Subcutaneous abdominal adipose tissue (tissue), 5 donors: ENCODE measurements around the gene AP1M1.
"Not testable (repeated sequence)": the region's sequence is repeated elsewhere in the genome, so short reads cannot be mapped to it uniquely, and the experiment has no call there.

Source experiments
- H3K27ac ChIP-seq: one replicate; pipeline ENCODE4 v1.7.0; 2013; ENCODE audit warnings: low read depth, mild to moderate bottlenecking, inconsistent platforms, low read length, moderate library complexity
- H3K27me3 ChIP-seq, 5 donors: one replicate each; pipeline ENCODE4 v1.7.0; 2013; ENCODE audit warnings: low read length in 5 of 5, inconsistent platforms in 1 of 5; ENCODE audit not compliant: control insufficient read depth in 5 of 5, insufficient read depth in 4 of 5
- H3K36me3 ChIP-seq, 5 donors: one replicate each; pipeline ENCODE4 v1.7.0; 2013; ENCODE audit warnings: low read length in 5 of 5; ENCODE audit not compliant: control insufficient read depth in 5 of 5, insufficient read depth in 5 of 5
- H3K4me1 ChIP-seq, 5 donors: one replicate each; pipeline ENCODE4 v1.7.0; 2013; ENCODE audit warnings: low read length in 5 of 5, mild to moderate bottlenecking in 3 of 5, moderate library complexity in 1 of 5; ENCODE audit not compliant: control insufficient read depth in 5 of 5, insufficient read depth in 5 of 5
- H3K4me3 ChIP-seq, 5 donors: one replicate each; pipeline ENCODE4 v1.7.0; 2013; ENCODE audit warnings: low read length in 5 of 5, low read depth in 1 of 5
- H3K9ac ChIP-seq, 5 donors: one replicate each; pipeline ENCODE4 v1.7.0; 2013; ENCODE audit warnings: low read length in 5 of 5, mild to moderate bottlenecking in 4 of 5, moderate library complexity in 3 of 5
- H3K9me3 ChIP-seq, 5 donors: one replicate each; pipeline ENCODE4 v1.7.0; 2013; ENCODE audit warnings: low read length in 5 of 5; ENCODE audit not compliant: control insufficient read depth in 5 of 5
- donor health status: healthy.
- donor health status: healthy.
- donor health status: healthy.
- donor health status: healthy.
- donor health status: healthy.

AP1M1 gene

GRCh38 chr19:16272945-16273344 is 75.2 kb downstream of the AP1M1 start:
- no peaks in the 10 kb centered on the region for H3K9me3 ChIP-seq
- no peaks in the 10 kb centered on the region for H3K36me3 ChIP-seq
- peaks cover 3 to 11% (median 10%) of the 10 kb centered on the region in 5 donors for H3K4me1 ChIP-seq
- H3K4me3 ChIP-seq = no peak overlapping the region
- H3K27me3 ChIP-seq = no peaks in the 10 kb centered on the region
- no peak overlapping the region for H3K9ac ChIP-seq
- peak overlapping the region; percentile 57 for H3K27ac ChIP-seq

GRCh38 chr19:16274447-16274846 is 76.7 kb downstream of the AP1M1 start:
- Histone ChIP-seq H3K4me1 (peaks cover 3 to 14% (median 10%) of the 10 kb centered on the region in 5 donors), H3K9ac (no peak overlapping the region), H3K4me3 (no peak overlapping the region), H3K9me3 (no peaks in the 10 kb centered on the region), H3K36me3 (no peaks in the 10 kb centered on the region), H3K27me3 (no peaks in the 10 kb centered on the region), H3K27ac (no peak overlapping the region)

DNA sequence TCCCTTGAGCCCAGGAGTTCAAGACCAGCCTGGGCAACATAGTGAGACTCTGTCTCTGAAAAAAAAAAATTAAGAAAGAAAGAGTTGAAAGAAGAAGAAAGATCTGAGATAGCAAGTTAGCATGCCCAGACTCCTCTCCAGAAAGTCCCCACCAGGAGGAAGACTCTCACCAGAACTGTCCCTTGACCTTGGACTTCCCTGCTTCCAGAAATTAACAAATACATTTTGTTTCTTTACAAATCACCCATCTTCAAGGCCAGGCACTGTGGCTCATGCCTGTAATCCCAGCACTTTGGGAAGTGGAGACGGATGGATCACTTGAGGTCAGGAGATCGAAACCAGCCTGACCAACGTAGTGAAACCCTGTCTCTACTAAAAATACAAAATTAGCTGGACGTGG is 82.6 kb downstream of the AP1M1 start:
- H3K9ac ChIP-seq = no peak overlapping the region
- no peaks in the 10 kb centered on the region for H3K9me3 ChIP-seq
- no peak overlapping the region for H3K4me3 ChIP-seq
- H3K4me1 ChIP-seq = peaks cover 0 to 34% (median 25%) of the 10 kb centered on the region in 5 donors
- H3K36me3 ChIP-seq = no peaks in the 10 kb centered on the region
- no peak overlapping the region for H3K27ac ChIP-seq
- no peaks in the 10 kb centered on the region for H3K27me3 ChIP-seq

DNA sequence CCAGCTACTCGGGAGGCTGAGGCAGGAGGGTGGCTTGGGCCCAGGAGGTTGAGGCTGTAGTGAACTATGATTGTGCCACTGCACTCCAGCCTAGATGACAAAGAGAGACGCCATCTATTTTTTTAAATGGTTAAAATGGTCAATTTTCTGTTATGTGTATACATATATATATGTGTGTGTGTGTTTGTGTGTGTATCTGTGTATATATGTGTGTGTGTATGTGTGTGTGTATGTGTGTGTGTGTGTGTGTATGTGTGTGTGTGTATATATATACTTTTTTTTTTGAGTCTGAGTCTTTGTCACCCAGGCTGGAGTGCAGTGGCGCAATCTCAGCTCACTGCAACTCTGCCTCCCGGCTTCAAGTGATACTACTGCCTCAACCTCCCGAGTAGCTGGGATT is 84.0 kb downstream of the AP1M1 start:
- no peak overlapping the region for H3K4me3 ChIP-seq
- H3K36me3 ChIP-seq = no peaks in the 10 kb centered on the region
- H3K4me1 ChIP-seq = peaks cover 0 to 49% (median 33%) of the 10 kb centered on the region in 5 donors
- H3K9ac ChIP-seq = no peak overlapping the region
- no peaks in the 10 kb centered on the region for H3K27me3 ChIP-seq
- H3K9me3 ChIP-seq = no peaks in the 10 kb centered on the region
- H3K27ac ChIP-seq = no peak overlapping the region

- Histone ChIP-seq H3K9me3 (no peaks in the 10 kb centered on the region), H3K36me3 (no peaks in the 10 kb centered on the region), H3K9ac (peak overlapping the region; percentile 31 to 78 (median 60)), H3K4me1 (peaks cover 0 to 58% (median 38%) of the 10 kb centered on the region in 5 donors), H3K4me3 (peak overlapping the region in 4 of 5 donors; percentile 22 to 57 (median 49)), H3K27me3 (no peaks in the 10 kb centered on the region), H3K27ac (peak overlapping the region; percentile 90)
These were observed 85.7 kb downstream of the AP1M1 start for GRCh38 chr19:16283210-16284061.

DNA sequence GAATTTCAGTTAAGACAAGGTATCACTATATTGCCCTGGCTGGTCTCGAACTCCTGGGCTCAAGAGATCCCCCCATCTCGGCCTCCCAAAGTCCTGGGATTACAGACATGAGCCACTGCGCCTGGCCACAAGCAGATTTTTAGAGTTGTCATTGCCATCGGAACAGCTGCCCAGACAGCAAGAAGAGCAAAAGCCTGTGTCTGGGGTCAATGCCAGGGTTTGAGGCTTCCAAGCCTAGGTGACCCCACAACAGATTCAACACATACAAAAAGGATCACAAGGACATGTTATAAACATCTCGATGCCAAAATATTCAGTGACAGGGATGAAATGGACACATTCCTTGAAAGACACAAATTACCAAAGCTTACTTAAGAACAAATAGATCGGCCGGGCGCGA is 86.8 kb downstream of the AP1M1 start:
- Histone ChIP-seq H3K27me3 (no peaks in the 10 kb centered on the region), H3K27ac (peak overlapping the region; percentile 90), H3K9me3 (peaks cover 0 to 3% (median 0%) of the 10 kb centered on the region in 5 donors), H3K4me1 (peaks cover 0 to 56% (median 38%) of the 10 kb centered on the region in 5 donors), H3K36me3 (no peaks in the 10 kb centered on the region), H3K9ac (no peak overlapping the region), H3K4me3 (no peak overlapping the region)

- H3K27ac ChIP-seq = peak overlapping the region; percentile 90
- peaks cover 0 to 58% (median 38%) of the 10 kb centered on the region in 5 donors for H3K4me1 ChIP-seq
- not testable (repeated sequence) for H3K9me3 ChIP-seq
These were observed 87.4 kb downstream of the AP1M1 start for GRCh38 chr19:16285079-16285478.

DNA sequence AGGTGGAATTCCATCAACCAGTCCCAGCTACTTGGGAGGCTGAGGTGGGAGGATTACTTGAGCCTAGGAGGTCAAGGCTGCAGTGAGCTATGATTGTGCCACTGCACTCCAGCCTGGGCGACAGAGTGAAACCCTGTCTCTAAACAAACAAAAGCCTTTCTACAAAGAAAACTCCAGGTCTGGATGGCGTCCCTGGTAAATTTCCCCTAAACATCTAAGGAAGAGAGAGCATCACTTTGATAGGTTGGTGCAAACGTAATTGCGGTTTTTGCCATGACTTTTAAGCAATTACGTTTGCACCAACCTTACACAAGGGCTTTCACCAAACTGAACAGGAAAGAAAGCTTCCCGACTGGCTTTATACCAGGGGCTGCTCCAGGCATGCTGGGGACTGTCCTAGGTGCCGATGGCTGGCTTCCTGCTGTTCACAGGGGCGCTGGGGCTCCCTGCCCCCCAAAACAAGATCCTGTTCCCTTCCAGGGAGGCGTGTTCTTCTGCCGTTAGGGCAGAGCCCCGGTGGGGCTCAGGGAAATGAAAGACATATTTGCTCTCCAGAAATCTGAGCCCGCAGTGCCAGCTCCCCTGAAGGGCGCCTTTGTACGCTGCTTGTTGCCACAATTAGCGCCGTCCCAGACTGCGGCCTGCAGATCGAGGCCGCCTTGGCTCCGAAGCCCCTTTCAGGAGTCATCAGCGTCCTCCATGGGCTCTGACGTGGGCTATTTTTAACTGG is 88.2 kb downstream of the AP1M1 start:
- Histone ChIP-seq H3K36me3 (no peaks in the 10 kb centered on the region), H3K27ac (peak overlapping the region; percentile 90), H3K27me3 (no peaks in the 10 kb centered on the region), H3K9me3 (peaks cover 0 to 3% (median 0%) of the 10 kb centered on the region in 5 donors), H3K4me1 (peaks cover 0 to 65% (median 38%) of the 10 kb centered on the region in 5 donors), H3K9ac (peak overlapping the region in 2 of 5 donors; percentile 21 to 43), H3K4me3 (peak overlapping the region in 2 of 5 donors; percentile 4 to 17)

More at GRCh38 chr19:16285079-16285478, 87.4 kb downstream of the AP1M1 start:
- not testable (repeated sequence) for H3K36me3 ChIP-seq, H3K4me3 ChIP-seq, H3K9ac ChIP-seq, H3K27me3 ChIP-seq

- peaks cover 0 to 3% (median 0%) of the 10 kb centered on the region in 5 donors for H3K9me3 ChIP-seq
- no peaks in the 10 kb centered on the region for H3K27me3 ChIP-seq
- peaks cover 1 to 52% (median 28%) of the 10 kb centered on the region in 5 donors for H3K4me1 ChIP-seq
- H3K9ac ChIP-seq = no peak overlapping the region
- no peak overlapping the region for H3K27ac ChIP-seq
- no peak overlapping the region for H3K4me3 ChIP-seq
- H3K36me3 ChIP-seq = no peaks in the 10 kb centered on the region
These were observed 90.8 kb downstream of the AP1M1 start for GRCh38 chr19:16288544-16288943.

- Histone ChIP-seq H3K9me3 (peaks cover 0 to 3% (median 0%) of the 10 kb centered on the region in 5 donors), H3K27ac (no peak overlapping the region), H3K9ac (no peak overlapping the region), H3K4me1 (peaks cover 4 to 49% (median 25%) of the 10 kb centered on the region in 5 donors), H3K27me3 (no peaks in the 10 kb centered on the region), H3K36me3 (no peaks in the 10 kb centered on the region), H3K4me3 (no peak overlapping the region)
These were observed 91.9 kb downstream of the AP1M1 start for GRCh38 chr19:16289594-16289993.
